Bronchial epithelial cell (primary cell): ENCODE data around the gene NOA1. TPM values are rescaled to one million over a fixed set of nuclear protein-coding genes. Genes with fewer than 3 reads are reported as not detected.

Experiments
- DNase-seq: peaks from one replicate; pipeline ENCODE4 v3.0.0-alpha.2; 2010; ENCODE audit warnings: low read depth
- FAIRE-seq: peaks from 2 replicates; lab custom pipeline; 2011; peaks lifted over from hg19 to GRCh38; lab: Jason Lieb, UNC
- H3K27me3 ChIP-seq: 2 replicates; pipeline ENCODE4 v1.5.1; 2011; ENCODE audit warnings: low read length; ENCODE audit not compliant: control insufficient read depth, insufficient read depth
- H3K36me3 ChIP-seq: 2 replicates; pipeline ENCODE4 v1.5.1; 2011; ENCODE audit warnings: low read length; ENCODE audit not compliant: control insufficient read depth, insufficient read depth
- H3K4me3 ChIP-seq: 2 replicates; pipeline ENCODE4 v1.5.1; 2011; ENCODE audit warnings: mild to moderate bottlenecking, low read depth, low read length, control low read depth
- total RNA-seq: library from RNA; depleted of rRNA; stranded (reverse); fragments of >200 nt; gene quantifications from 2 replicates; pipeline ENCODE4 v1.2.1, GENCODE V29; 2014
- TF ChIP-seq, protein P1 (sequence below): IDR thresholded peaks from 2 replicates; pipeline ENCODE4 v1.5.1; 2011; ENCODE audit warnings: mild to moderate bottlenecking, moderate library complexity, low read length, control low read depth, inconsistent platforms; ENCODE audit not compliant: insufficient read depth, severe bottlenecking

The NOA1 gene
- 11.8 and 18.7 TPM in 2 replicates for total RNA-seq

DNA sequence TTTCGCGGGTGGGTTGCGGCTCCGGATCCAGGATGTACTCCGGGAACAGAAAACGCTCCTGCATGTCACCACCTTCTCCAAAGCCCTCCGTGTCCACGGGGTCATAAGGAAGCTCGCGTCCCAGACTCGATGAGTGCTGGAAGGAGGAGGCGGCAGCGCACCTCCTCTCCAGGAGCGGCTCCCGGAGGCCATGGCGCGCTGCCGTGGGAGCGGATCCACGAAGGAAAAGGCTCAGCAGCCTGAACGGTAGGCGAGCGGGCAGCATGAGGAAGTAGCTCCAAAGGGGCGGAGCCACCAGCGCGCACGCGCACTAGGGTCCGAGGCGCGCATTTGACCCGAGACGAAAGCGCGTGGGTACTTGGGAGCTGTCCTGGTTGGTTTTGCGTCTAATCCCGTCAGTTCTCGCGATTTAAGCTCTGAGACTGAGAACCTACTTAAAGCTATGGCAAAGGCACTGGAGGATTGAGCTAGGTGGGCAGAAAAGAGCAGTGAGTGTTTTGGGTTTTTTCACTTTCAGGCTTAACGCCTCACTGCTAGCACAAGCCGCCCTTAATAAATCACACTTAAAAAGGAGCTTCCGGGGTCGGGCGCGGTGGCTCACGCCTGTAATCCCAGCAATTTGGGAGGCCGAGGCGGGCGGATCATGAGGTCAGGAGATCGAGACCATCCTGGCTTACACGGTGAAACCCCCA lies at the start of gene NOA1:
Gene NOA1, minus strand, starts transcription at position 286 of the 692 bp plus-strand sequence. Its CDS starts 21 bp downstream, at position 265.
- Histone ChIP-seq H3K4me3 (peak within 1 kb of the TSS; percentile 95), H3K27me3 (no peaks in the 10 kb centered on the region), H3K36me3 (peaks cover 9% of the 10 kb centered on the region)
- FAIRE-seq (peak; percentile 80), DNase-seq (peak; percentile 99)
- TF ChIP-seq, protein P1, sequence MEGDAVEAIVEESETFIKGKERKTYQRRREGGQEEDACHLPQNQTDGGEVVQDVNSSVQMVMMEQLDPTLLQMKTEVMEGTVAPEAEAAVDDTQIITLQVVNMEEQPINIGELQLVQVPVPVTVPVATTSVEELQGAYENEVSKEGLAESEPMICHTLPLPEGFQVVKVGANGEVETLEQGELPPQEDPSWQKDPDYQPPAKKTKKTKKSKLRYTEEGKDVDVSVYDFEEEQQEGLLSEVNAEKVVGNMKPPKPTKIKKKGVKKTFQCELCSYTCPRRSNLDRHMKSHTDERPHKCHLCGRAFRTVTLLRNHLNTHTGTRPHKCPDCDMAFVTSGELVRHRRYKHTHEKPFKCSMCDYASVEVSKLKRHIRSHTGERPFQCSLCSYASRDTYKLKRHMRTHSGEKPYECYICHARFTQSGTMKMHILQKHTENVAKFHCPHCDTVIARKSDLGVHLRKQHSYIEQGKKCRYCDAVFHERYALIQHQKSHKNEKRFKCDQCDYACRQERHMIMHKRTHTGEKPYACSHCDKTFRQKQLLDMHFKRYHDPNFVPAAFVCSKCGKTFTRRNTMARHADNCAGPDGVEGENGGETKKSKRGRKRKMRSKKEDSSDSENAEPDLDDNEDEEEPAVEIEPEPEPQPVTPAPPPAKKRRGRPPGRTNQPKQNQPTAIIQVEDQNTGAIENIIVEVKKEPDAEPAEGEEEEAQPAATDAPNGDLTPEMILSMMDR, result no peak

DNA sequence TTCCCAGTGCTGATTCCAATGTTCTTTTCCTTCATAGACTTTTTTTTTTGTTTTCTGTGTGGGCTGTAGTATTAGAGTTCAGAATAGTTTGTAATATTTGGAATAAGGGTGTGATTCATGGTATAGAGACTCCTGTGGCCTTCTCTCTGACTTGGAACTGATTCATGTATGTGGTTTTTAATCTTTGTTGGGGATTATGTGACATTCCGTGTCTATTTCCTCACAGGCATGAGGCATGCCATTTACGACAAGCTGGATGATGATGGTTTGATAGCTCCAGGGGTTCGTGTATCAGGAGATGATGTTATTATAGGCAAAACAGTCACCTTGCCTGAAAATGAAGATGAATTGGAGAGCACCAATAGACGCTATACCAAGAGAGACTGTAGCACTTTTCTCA lies 45.7 kb upstream of the NOA1 start:
- no peaks in the 10 kb centered on the region for H3K27me3 ChIP-seq
- FAIRE-seq, result no peak
- peaks cover 16% of the 10 kb centered on the region for H3K36me3 ChIP-seq
- DNase-seq, result peak; percentile 97
- H3K4me3 ChIP-seq, result no peak overlapping the region
- TF ChIP-seq, protein P1, result no peak

DNA sequence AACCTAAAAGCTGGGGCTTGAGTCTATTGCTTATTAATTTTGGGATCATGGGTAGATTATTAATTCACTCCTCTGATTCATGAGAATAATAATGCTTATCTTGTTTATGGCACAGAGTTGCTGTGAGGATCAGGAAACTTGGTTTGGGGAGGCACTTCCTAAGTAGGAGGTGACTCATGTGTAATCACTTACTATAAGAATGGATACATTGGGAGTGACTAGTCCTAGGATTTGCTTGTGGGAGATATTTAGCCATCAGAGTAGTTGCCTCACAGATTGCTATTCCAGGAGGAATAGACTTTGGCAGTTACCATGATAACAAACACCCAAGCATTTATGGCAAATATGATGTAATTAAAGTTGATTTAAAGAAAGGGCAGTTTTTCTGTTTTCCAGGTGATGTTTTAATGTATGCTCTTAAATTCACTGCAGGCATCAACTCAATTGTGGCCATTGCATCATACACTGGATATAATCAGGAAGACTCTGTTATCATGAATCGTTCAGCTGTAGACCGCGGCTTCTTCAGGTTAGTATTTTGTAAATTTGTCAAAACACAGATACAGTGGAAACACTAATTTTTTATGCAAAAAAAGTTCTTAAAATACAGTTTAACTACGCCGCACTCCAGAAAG lies 43.2 kb upstream of the NOA1 start:
- Histone ChIP-seq H3K4me3 (no peak overlapping the region), H3K36me3 (peaks cover 18% of the 10 kb centered on the region), H3K27me3 (no peaks in the 10 kb centered on the region)
- no peak for FAIRE-seq
- TF ChIP-seq, protein P1, result no peak
- DNase-seq, result peak; percentile 94

DNA sequence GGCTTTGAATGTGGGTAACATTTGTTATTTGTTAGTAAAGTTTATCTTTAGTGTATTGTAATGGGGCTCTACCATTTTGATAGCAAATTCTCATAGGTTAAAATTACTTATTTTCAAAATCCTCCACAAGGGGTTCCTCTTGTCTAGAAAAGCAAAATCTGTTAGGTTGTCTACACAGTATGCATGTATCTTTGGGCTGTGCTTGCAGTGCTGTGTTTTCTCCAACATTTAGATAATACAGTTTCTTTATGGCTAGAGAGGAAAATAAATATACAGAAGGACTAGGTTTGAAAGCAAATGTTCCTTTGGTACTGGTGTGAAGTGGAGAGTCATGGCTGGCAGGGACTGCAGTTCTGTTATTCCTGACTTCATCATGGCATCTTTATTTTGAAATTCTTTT lies 41.6 kb upstream of the NOA1 start:
- Histone ChIP-seq H3K36me3 (peaks cover 13% of the 10 kb centered on the region), H3K4me3 (no peak overlapping the region), H3K27me3 (no peaks in the 10 kb centered on the region)
- FAIRE-seq (no peak), DNase-seq (no peak)
- TF ChIP-seq, protein P1, result no peak

DNA sequence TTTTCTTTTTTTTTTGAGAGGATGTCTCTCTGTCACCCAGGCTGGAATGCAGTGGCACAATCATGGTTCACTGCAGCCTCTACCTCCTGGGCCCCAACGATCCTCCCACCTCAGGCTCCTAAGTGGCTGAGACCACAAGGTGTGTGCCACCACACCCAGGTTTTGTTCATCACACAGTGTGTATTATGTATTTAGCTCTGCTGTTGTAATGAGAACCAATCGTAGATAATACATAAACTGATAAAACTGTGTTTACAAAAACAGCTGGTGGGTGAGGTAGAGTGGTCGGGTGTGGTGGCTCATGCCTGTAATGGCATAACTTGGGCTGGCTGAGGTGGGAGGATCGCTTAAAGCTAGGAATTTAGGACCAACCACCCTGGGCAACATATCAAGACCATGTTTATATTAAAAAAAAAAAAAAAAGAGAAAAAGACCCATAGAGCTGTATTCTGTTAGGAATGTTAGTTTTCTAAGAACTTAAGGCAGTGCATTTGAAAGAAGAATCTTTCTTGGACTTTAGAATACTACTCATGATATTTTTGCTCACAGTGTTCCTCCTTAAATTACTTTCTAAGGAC lies 36.2 kb upstream of the NOA1 start:
- TF ChIP-seq, protein P1, result no peak
- H3K4me3 ChIP-seq, result no peak overlapping the region
- no peak for DNase-seq
- peaks cover 16% of the 10 kb centered on the region for H3K36me3 ChIP-seq
- H3K27me3 ChIP-seq, result no peaks in the 10 kb centered on the region
- FAIRE-seq, result no peak
